Measurements from ENCODE around the gene DDX47. TPM values are rescaled to one million over a fixed set of nuclear protein-coding genes. Genes with fewer than 3 reads are reported as not detected.
"Not testable (repeated sequence)": the region's sequence is repeated elsewhere in the genome, so short reads cannot be mapped to it uniquely, and the experiment has no call there.

DDX47 gene
- polyA plus RNA-seq, 10 donors, result 45.6 to 60.6 (median 52.8) TPM

GRCh38 chr12:12870465-12870864, 57.3 kb downstream of the DDX47 start:
- DNase-seq, result peak in 1 of 3 donors; percentile 95

- DNase-seq, result no peak
Observed at GRCh38 chr12:12871587-12872138, 58.5 kb downstream of the DDX47 start.

- peak in 1 of 3 donors; percentile 44 for DNase-seq
Observed at GRCh38 chr12:12872139-12872933, 59.2 kb downstream of the DDX47 start.

DNA sequence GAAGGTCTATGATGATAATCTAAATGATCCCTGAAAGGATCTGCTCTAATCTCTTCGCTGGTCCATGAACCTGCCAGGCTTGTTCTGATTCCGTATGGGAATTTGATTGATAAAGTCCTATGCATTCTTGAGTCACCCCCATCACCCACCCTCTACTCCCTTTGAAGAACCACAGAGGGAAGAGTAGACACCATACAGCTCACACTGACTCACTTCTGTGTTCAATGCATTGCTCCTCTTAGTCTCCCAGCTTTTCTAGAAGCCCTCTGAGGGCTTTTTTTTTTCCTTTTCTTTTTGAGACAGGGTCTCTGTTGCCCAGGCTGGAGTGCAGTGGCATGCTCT, 59.8 kb downstream of the DDX47 start:
- DNase-seq, result no peak

DNA sequence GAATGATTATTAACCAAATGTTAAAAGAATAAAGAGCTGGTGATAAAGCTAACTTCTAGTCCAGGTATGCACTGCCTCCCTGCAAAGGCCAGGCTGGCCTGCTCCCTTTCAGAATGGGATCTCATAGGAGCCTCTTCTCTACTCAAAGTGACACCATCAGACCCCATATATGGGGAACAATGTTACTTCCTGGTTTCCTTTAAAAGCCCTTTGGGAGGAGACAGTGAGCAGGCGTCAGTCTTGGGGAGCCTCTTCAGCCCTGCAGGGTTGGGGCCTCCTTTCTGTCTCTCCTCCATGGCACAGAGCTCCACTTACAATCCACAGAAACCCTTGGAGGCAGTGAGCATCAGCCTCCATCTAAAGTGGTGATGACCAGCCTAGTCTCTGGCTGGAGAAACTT, 60.9 kb downstream of the DDX47 start:
- no peak for DNase-seq

GRCh38 chr12:12875301-12875700, 62.2 kb downstream of the DDX47 start:
- not testable (repeated sequence) for DNase-seq

- no peak for DNase-seq
Observed at GRCh38 chr12:12877153-12877768, 64.1 kb downstream of the DDX47 start.

DNA sequence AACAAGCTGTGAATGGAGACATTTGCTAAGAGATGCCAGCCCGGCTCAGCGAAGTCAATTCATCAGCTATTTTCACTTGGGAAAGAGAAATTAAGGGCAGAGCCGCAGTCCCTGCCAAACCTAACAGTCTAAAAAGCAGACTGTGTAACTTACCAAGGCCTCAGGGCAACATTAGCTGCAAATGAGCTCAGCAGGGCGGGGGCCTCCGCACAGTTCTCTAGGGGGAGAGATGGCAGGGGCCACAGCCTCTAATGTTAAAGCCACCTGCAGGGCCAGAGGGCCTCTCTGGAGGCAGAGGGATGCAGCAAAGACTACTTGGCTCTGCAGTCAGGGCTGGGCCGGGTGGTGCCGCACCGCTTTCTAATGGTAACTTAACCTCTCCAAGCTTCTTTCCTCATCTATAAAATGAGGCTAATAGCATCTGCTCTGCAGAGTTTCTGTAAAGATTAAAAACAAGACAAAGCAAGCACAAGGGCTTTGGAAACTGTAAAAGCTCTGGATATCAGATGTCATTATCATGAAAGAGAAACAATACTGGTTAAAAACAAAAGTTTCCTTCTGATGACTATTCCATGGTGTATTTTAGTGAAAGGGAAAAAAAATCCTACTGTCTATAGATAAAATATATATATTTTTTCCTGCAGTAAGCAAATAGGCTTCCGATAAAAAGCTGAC, 64.8 kb downstream of the DDX47 start:
- no peak for DNase-seq

Other genes with a start within 250 kb of the DDX47 start
- gene CREBL2, start 201.5 kb upstream of the DDX47 start, polyA plus RNA-seq (ENCODE audit: insufficient read length in 10 of 10), result 10 to 100 TPM in 9 of 10 donors, 1 to 10 TPM in 1; 9.8 to 13.7 (median 11.5) TPM
- 1 to 10 TPM in 3 of 10 donors, under 1 TPM in 7; 0.49 to 1.4 (median 0.84) TPM for gene GPR19, start 117.2 kb upstream of the DDX47 start, polyA plus RNA-seq (ENCODE audit: insufficient read length in 10 of 10)
- gene CDKN1B, start 96.0 kb upstream of the DDX47 start, polyA plus RNA-seq (ENCODE audit: insufficient read length in 10 of 10), result 10 to 100 TPM; 45.7 to 63.9 (median 49.4) TPM
- 10 to 100 TPM in 6 of 10 donors, 1 to 10 TPM in 4; 6.9 to 22.2 (median 11.3) TPM for gene APOLD1, start 27.7 kb upstream of the DDX47 start, polyA plus RNA-seq (ENCODE audit: insufficient read length in 10 of 10)
- gene GPRC5A, start 78.2 kb downstream of the DDX47 start, polyA plus RNA-seq (ENCODE audit: insufficient read length in 10 of 10), result 1 to 10 TPM in 9 of 10 donors, under 1 TPM in 1; 0.69 to 3.3 (median 1.7) TPM
- under 1 TPM in 4 of 10 donors, not detected in 6; 0.29 to 0.63 (median 0.42) TPM for gene GPRC5D, start 138.8 kb downstream of the DDX47 start, polyA plus RNA-seq (ENCODE audit: insufficient read length in 10 of 10)
- 10 to 100 TPM; 38.0 to 56.2 (median 44.1) TPM for gene HEBP1, start 186.9 kb downstream of the DDX47 start, polyA plus RNA-seq (ENCODE audit: insufficient read length in 10 of 10)
- gene FAM234B, start 231.0 kb downstream of the DDX47 start, polyA plus RNA-seq (ENCODE audit: insufficient read length in 10 of 10), result 1 to 10 TPM; 3.5 to 7.1 (median 5.2) TPM

Data from muscle of back (tissue), 11 donors.